H1 (cell line): ENCODE results near the gene PRPS1.

Experiments used
- CTCF ChIP-seq, 3 experiments: IDR thresholded peaks; 1 replicate in 2 of 3; 2 replicates in 1 of 3; pipeline versions ENCODE4 v1.5.1 to v1.6.1; 2011; ENCODE audit warnings: low read length in 3 of 3, mild to moderate bottlenecking in 3 of 3, inconsistent platforms in 2 of 3, low read depth in 1 of 3, moderate library complexity in 1 of 3; ENCODE audit not compliant: insufficient read depth in 1 of 3; ENCODE audit errors: control extremely low read depth in 1 of 3
- POLR2AphosphoS5 ChIP-seq: IDR thresholded peaks from 2 replicates; pipeline ENCODE4 v1.6.1; 2011; ENCODE audit warnings: low read depth, low read length

- no peak for TF ChIP-seq CTCF (IDR thresholded peaks at IDR 0.05; ENCODE audit: control extremely low read depth in 1 of 3, insufficient read depth in 1 of 3, low read depth in 1 of 3, low read length in 3 of 3)
- TF ChIP-seq POLR2AphosphoS5, result no peak
These were observed 31.0 kb upstream of the PRPS1 start for GRCh38 chrX:107597264-107597663.
